Esophagus squamous epithelium (tissue), 5 donors: Measurements from ENCODE around the gene C18orf54. TPM values are rescaled to one million over a fixed set of nuclear protein-coding genes. Genes with fewer than 3 reads are reported as not detected.

Experiments
- DNase-seq: peaks from one replicate; lab custom pipeline; 2025; lab: John Stamatoyannopoulos, UW
- H3K27ac ChIP-seq, 4 donors: fragments of 200-600 bp; sonication (generic); one replicate each; pipeline ENCODE4 v1.5.1; 2016 to 2019; ENCODE audit warnings: mild to moderate bottlenecking in 1 of 4
- H3K27me3 ChIP-seq, 4 donors: fragments of 200-600 bp; sonication (generic); 1 replicate in 3 of 4; 2 replicates in 1 of 4; pipeline versions ENCODE4 v1.5.1 to v1.6.0; 2017 to 2021; ENCODE audit warnings: antibody characterized with exemption in 1 of 4
- H3K36me3 ChIP-seq, 3 donors: fragments of 200-600 bp; sonication (generic); one replicate each; pipeline ENCODE4 v1.5.1; 2016 to 2019
- H3K4me1 ChIP-seq, 3 donors: fragments of 200-600 bp; sonication (generic); one replicate each; pipeline ENCODE4 v1.5.1; 2017 to 2019
- H3K4me3 ChIP-seq, 4 donors: fragments of 200-600 bp; sonication (generic); 1 replicate in 3 of 4; 2 replicates in 1 of 4; pipeline ENCODE4 v1.5.1; 2016 to 2019; ENCODE audit warnings: mild to moderate bottlenecking in 2 of 4, moderate library complexity in 1 of 4
- H3K9me3 ChIP-seq, 3 donors: fragments of 200-600 bp; sonication (generic); one replicate each; pipeline ENCODE4 v1.5.1; 2016 to 2019
- CTCF ChIP-seq, 6 experiments: fragments of 450-650 bp in 4 of 6; fragments of 200-600 bp in 2 of 6; sonication (generic) in 2 of 6; IDR thresholded peaks; one replicate each; pipeline ENCODE4 v1.5.1; 2016 to 2019; ENCODE audit warnings: antibody characterized with exemption in 6 of 6, mild to moderate bottlenecking in 4 of 6, moderate library complexity in 4 of 6
- POLR2A ChIP-seq, 4 donors: fragments of 450-650 bp; IDR thresholded peaks; one replicate each; pipeline ENCODE4 v1.6.1; 2017; ENCODE audit warnings: antibody characterized with exemption in 4 of 4, mild to moderate bottlenecking in 4 of 4, moderate library complexity in 3 of 4
- WGBS, 2 donors: methylation state at CpG; one replicate each; pipeline ENCODE4 v1.1.5; 2018; 5-methylcytosine and 5-hydroxymethylcytosine counted together
- intact Hi-C: fragments of 100-400 bp; cut with DNase I; formaldehyde crosslinking; loops from one replicate; pipeline ENCODE4 v1.15.0; 2022
- small RNA-seq, 4 donors: library from RNA; depleted of rRNA; stranded (forward); fragments of <200 nt; gene quantifications; one replicate each; pipeline ENCODE3, GENCODE V24; 2016
- total RNA-seq, 4 donors: library from RNA; depleted of rRNA; stranded (reverse); fragments of >200 nt; gene quantifications; one replicate each; pipeline ENCODE4 v1.1.0, GENCODE V29; 2016
- donor health status: DM: yes; HTN: yes; CAD: no.

The C18orf54 gene
- total RNA-seq, 4 donors from 2014 or later: 0.34 to 1.7 (median 1.5) TPM

DNA sequence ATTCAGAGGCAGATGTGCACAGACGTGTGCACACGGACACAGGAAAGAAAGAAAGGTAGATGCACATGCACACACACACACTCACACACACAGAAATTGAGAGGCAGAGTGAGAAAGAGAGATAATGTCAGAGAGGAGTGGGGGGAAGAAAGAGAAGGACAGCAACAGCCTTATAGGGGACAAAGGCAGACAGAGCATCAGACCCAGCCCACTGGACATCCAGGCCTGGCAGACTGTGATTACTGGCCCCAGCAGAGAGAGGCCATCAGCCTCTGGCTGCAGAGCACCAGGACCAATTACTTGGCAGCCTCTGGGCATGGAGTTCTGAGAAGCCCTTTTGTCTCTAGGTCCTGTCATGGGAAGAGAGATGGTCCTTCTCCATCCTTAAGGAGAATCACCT, 66.1 kb downstream of the C18orf54 start:
- Histone ChIP-seq H3K27ac (no peak overlapping the region), H3K4me3 (no peak overlapping the region), H3K27me3 (peaks cover 0 to 6% (median 0%) of the 10 kb centered on the region in 4 donors), H3K36me3 (no peaks in the 10 kb centered on the region), H3K9me3 (no peaks in the 10 kb centered on the region), H3K4me1 (no peaks in the 10 kb centered on the region)
- no peak for DNase-seq
- intact Hi-C loops: no loop called here
- no peak for TF ChIP-seq CTCF (IDR thresholded peaks at IDR 0.05)
- TF ChIP-seq POLR2A (IDR thresholded peaks at IDR 0.05): no peak
- WGBS, 2 donors: 46 to 48% methylated on average over 2 of the region's 2 CpGs

DNA sequence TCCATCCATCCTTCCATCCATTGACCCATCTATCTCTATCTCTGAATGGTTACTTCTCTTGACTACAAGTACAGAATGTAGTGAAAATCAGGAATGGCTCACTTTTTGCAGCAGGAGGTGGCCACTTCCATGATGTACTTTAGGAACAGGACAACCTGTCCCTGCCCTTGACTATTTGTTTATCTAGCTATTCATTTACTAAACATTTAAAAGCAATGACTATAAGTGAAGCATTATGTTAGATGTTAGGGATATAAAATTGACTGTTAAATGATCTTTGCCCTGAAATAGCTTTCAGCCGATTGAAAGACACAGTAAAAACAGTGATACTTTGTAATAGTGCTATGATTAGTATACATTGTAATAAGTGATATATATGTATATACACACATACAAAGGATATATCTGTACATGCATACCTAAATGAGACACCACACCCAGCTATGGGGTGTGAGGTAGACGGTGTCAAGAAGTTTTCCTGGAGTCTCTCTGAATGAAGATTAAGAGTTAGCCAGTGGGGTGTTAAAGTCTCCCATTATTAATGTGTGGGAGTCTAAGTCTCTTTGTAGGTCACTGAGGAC, 68.5 kb downstream of the C18orf54 start:
- intact Hi-C loops: no loop called here
- no peaks in the 10 kb centered on the region for H3K9me3 ChIP-seq

More for the DNA sequence above, 68.5 kb downstream of the C18orf54 start:
- Histone ChIP-seq H3K27me3 (peaks cover 0 to 6% (median 0%) of the 10 kb centered on the region in 4 donors), H3K4me3 (no peak overlapping the region), H3K4me1 (no peaks in the 10 kb centered on the region), H3K36me3 (no peaks in the 10 kb centered on the region), H3K27ac (no peak overlapping the region)
- 66 to 95% methylated on average over 2 of the region's 2 CpGs for WGBS, 2 donors
- TF ChIP-seq CTCF (IDR thresholded peaks at IDR 0.05) (no peak), POLR2A (IDR thresholded peaks at IDR 0.05) (no peak)
- no peak for DNase-seq

Small RNA genes lying within 50 kb of the gene (small RNA-seq; reads per million reads assigned to genes)
- 0 reads per million in 4 donors for gene SNRPGP2

Other genes starting within 250 kb of the C18orf54 start
- 10 to 100 TPM; 38.2 to 48.4 (median 46.3) TPM for gene MBD2, start 133.2 kb upstream of the C18orf54 start, total RNA-seq
- gene POLI, start 88.4 kb upstream of the C18orf54 start, total RNA-seq: 10 to 100 TPM in 2 of 4 donors, 1 to 10 TPM in 2; 5.0 to 24.2 (median 9.7) TPM
- gene STARD6, start within 50 bp of the C18orf54 start, total RNA-seq: not detected
- 10 to 100 TPM in 2 of 4 donors, 1 to 10 TPM in 2; 5.2 to 38.5 (median 15.6) TPM for gene DYNAP, start 233.3 kb downstream of the C18orf54 start, total RNA-seq